ENCODE results near the gene BTBD7. TPM values are rescaled to one million over a fixed set of nuclear protein-coding genes. Genes with fewer than 3 reads are reported as not detected.

BTBD7 gene
- total and polyA plus RNA-seq, 2 experiments from 2014 or later: 24.4 to 32.8 TPM

DNA sequence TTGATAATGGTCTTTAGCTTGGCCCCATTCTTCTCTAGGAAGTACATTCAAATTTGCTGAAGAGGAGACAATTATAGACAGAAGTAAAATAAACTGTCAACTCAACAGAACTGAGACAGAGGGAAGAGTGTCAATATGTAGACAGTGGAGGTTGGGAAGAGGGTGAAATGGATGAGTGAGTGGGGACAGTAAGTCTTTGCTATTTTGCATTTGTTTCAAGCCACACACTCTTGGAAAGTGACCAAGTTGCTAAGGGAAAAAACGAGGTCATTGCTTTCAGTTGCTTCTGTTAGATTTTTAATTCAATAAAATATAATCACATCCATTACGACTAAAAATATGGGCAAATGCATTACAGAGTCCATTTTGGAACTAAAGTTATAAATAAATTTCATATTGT is 47.8 kb downstream of the BTBD7 start:
- no peak overlapping the region for H3K4me2 ChIP-seq
- H3K27ac ChIP-seq (ENCODE audit: low read depth): no peak overlapping the region
- H3K36me3 ChIP-seq (ENCODE audit: insufficient read depth): no peaks in the 10 kb centered on the region
- no peak overlapping the region for H2AFZ ChIP-seq
- H3K4me1 Mint-ChIP-seq: peaks cover 6% of the 10 kb centered on the region; the same call in 1 of the 3 replicates
- no peak for TF ChIP-seq ZNF114 (CRISPR knock-in tag; IDR thresholded peaks at IDR 0.05)
- no peak for TF ChIP-seq POLR2AphosphoS5 (IDR thresholded peaks at IDR 0.05; ENCODE audit: low read depth)
- TF ChIP-seq CREB1 (CRISPR knock-in tag; IDR thresholded peaks at IDR 0.05; ENCODE audit: low read depth): no peak
- no peak for TF ChIP-seq EZH2phosphoT487 (IDR thresholded peaks at IDR 0.05; ENCODE audit: unreplicated experiment)
- no peak for TF ChIP-seq NANOG (IDR thresholded peaks at IDR 0.05; ENCODE audit: borderline replicate concordance)
- TF ChIP-seq, protein P1, sequence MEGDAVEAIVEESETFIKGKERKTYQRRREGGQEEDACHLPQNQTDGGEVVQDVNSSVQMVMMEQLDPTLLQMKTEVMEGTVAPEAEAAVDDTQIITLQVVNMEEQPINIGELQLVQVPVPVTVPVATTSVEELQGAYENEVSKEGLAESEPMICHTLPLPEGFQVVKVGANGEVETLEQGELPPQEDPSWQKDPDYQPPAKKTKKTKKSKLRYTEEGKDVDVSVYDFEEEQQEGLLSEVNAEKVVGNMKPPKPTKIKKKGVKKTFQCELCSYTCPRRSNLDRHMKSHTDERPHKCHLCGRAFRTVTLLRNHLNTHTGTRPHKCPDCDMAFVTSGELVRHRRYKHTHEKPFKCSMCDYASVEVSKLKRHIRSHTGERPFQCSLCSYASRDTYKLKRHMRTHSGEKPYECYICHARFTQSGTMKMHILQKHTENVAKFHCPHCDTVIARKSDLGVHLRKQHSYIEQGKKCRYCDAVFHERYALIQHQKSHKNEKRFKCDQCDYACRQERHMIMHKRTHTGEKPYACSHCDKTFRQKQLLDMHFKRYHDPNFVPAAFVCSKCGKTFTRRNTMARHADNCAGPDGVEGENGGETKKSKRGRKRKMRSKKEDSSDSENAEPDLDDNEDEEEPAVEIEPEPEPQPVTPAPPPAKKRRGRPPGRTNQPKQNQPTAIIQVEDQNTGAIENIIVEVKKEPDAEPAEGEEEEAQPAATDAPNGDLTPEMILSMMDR (conservative IDR thresholded peaks at IDR 0.05; ENCODE audit: low read depth in 2 of 2): no peak
- TF ChIP-seq, protein P2, sequence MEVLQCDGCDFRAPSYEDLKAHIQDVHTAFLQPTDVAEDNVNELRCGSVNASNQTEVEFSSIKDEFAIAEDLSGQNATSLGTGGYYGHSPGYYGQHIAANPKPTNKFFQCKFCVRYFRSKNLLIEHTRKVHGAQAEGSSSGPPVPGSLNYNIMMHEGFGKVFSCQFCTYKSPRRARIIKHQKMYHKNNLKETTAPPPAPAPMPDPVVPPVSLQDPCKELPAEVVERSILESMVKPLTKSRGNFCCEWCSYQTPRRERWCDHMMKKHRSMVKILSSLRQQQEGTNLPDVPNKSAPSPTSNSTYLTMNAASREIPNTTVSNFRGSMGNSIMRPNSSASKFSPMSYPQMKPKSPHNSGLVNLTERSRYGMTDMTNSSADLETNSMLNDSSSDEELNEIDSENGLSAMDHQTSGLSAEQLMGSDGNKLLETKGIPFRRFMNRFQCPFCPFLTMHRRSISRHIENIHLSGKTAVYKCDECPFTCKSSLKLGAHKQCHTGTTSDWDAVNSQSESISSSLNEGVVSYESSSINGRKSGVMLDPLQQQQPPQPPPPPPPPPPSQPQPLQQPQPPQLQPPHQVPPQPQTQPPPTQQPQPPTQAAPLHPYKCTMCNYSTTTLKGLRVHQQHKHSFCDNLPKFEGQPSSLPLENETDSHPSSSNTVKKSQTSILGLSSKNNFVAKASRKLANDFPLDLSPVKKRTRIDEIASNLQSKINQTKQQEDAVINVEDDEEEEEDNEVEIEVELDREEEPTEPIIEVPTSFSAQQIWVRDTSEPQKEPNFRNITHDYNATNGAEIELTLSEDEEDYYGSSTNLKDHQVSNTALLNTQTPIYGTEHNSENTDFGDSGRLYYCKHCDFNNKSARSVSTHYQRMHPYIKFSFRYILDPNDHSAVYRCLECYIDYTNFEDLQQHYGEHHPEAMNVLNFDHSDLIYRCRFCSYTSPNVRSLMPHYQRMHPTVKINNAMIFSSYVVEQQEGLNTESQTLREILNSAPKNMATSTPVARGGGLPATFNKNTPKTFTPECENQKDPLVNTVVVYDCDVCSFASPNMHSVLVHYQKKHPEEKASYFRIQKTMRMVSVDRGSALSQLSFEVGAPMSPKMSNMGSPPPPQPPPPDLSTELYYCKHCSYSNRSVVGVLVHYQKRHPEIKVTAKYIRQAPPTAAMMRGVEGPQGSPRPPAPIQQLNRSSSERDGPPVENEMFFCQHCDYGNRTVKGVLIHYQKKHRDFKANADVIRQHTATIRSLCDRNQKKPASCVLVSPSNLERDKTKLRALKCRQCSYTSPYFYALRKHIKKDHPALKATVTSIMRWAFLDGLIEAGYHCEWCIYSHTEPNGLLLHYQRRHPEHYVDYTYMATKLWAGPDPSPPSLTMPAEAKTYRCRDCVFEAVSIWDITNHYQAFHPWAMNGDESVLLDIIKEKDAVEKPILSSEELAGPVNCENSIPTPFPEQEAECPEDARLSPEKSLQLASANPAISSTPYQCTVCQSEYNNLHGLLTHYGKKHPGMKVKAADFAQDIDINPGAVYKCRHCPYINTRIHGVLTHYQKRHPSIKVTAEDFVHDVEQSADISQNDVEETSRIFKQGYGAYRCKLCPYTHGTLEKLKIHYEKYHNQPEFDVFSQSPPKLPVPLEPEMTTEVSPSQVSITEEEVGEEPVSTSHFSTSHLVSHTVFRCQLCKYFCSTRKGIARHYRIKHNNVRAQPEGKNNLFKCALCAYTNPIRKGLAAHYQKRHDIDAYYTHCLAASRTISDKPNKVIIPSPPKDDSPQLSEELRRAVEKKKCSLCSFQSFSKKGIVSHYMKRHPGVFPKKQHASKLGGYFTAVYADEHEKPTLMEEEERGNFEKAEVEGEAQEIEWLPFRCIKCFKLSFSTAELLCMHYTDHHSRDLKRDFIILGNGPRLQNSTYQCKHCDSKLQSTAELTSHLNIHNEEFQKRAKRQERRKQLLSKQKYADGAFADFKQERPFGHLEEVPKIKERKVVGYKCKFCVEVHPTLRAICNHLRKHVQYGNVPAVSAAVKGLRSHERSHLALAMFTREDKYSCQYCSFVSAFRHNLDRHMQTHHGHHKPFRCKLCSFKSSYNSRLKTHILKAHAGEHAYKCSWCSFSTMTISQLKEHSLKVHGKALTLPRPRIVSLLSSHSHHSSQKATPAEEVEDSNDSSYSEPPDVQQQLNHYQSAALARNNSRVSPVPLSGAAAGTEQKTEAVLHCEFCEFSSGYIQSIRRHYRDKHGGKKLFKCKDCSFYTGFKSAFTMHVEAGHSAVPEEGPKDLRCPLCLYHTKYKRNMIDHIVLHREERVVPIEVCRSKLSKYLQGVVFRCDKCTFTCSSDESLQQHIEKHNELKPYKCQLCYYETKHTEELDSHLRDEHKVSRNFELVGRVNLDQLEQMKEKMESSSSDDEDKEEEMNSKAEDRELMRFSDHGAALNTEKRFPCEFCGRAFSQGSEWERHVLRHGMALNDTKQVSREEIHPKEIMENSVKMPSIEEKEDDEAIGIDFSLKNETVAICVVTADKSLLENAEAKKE (CRISPR knock-in tag; IDR thresholded peaks at IDR 0.05): no peak
- no peak overlapping the region for H3K4me3 ChIP-seq
- H3K27ac Mint-ChIP-seq: no peak overlapping the region
- H3K36me3 Mint-ChIP-seq (ENCODE audit: low read depth): no peaks in the 10 kb centered on the region; the same call in 2 of the 3 replicates
- H3K4me1 ChIP-seq (ENCODE audit: insufficient read depth): no peaks in the 10 kb centered on the region
- H3K9me2 ChIP-seq (ENCODE audit: insufficient read depth): no peaks in the 10 kb centered on the region
- no peak for ATAC-seq
- no peaks in the 10 kb centered on the region for H3F3A ChIP-seq (replicated peaks; ENCODE audit: low read depth)
- no peaks in the 10 kb centered on the region for H3K9me3 Mint-ChIP-seq
- no peak overlapping the region for H3K4me3 Mint-ChIP-seq
- DNase-seq (ENCODE audit: low spot score): no peak
- H3K27me3 Mint-ChIP-seq (ENCODE audit: insufficient read depth, low read depth, poor library complexity): no peaks in the 10 kb centered on the region
- H3K79me2 ChIP-seq (replicated peaks; ENCODE audit: insufficient read depth): no peaks in the 10 kb centered on the region; the same call in 1 of the 2 replicates
- no peaks in the 10 kb centered on the region for H3K27me3 ChIP-seq (ENCODE audit: insufficient read depth)
- H4K20me1 ChIP-seq (replicated peaks; ENCODE audit: insufficient read depth): 0 out of 2 replicates have a peak, but pooled peaks cover 8% of the 10 kb centered on the region

Measured in GM23338 (cell line).